Endothelial cell of umbilical vein (primary cell): ENCODE data around the gene GFOD1. TPM values are rescaled to one million over a fixed set of nuclear protein-coding genes. Genes with fewer than 3 reads are reported as not detected.

ENCODE experiments used
- BruUV-seq: library from RNA; stranded (reverse); fragments of 400-500 nt; replicated peaks from 2 replicates; lab custom pipeline; 2021; lab: Mats Ljungman, UMichigan
- CTCF ChIA-PET: fragments of 300-600, 350-600 bp; sonication (Branson Sonifier 250); formaldehyde crosslinking; loops from one replicate; lab custom pipeline; 2021; ENCODE audit warnings: antibody characterized with exemption, inconsistent platforms; lab: Charles Lee
- POLR2A ChIA-PET: fragments of 300-600, 350-600 bp; sonication (Branson Sonifier 250); formaldehyde crosslinking; loops from one replicate; lab custom pipeline; 2021; ENCODE audit warnings: antibody characterized with exemption, inconsistent platforms; lab: Charles Lee
- DNase-seq: peaks from one replicate; pipeline ENCODE4 v3.0.0-alpha.2; 2011; ENCODE audit warnings: low read depth, low spot score
- FAIRE-seq: peaks from 2 replicates; lab custom pipeline; 2011; peaks lifted over from hg19 to GRCh38; lab: Jason Lieb, UNC
- H2AFZ ChIP-seq: 2 replicates; pipeline ENCODE4 v1.6.0; 2012; ENCODE audit warnings: low read depth, low read length, control low read depth, inconsistent platforms
- H3K27ac ChIP-seq: 2 replicates; pipeline ENCODE4 v1.5.1; 2011; ENCODE audit warnings: low read depth, mild to moderate bottlenecking, control low read depth, low read length, moderate library complexity; ENCODE audit not compliant: insufficient read depth
- H3K27me3 ChIP-seq, 2 experiments: 2 replicates each; pipeline versions ENCODE4 v1.6.0 to v1.6.1; 2011; ENCODE audit warnings: low read length in 2 of 2, mixed read lengths in 1 of 2; ENCODE audit not compliant: control insufficient read depth in 2 of 2, insufficient read depth in 2 of 2
- H3K36me3 ChIP-seq, 2 experiments: 2 replicates in 1 of 2; 3 replicates in 1 of 2; pipeline ENCODE4 v1.5.1; 2011; ENCODE audit warnings: low read length in 2 of 2, mild to moderate bottlenecking in 1 of 2, moderate library complexity in 1 of 2; ENCODE audit not compliant: control insufficient read depth in 2 of 2, insufficient read depth in 2 of 2; ENCODE audit errors: extremely low read depth in 1 of 2
- H3K4me1 ChIP-seq: 3 replicates; pipeline ENCODE4 v1.5.1; 2011; ENCODE audit warnings: mild to moderate bottlenecking, low read length; ENCODE audit not compliant: control insufficient read depth, insufficient read depth; ENCODE audit errors: extremely low read depth
- H3K4me2 ChIP-seq: 2 replicates; pipeline ENCODE4 v1.6.1; 2011; ENCODE audit warnings: low read length, control low read depth, mixed read lengths; ENCODE audit not compliant: insufficient read depth
- H3K4me3 ChIP-seq, 3 experiments: fragments of 200-600 bp in 1 of 3; sonication (generic), shearing (Covaris generic) in 1 of 3; replicated peaks in 1 of 3; 2 replicates each; pipeline ENCODE4 v1.5.1; 2011 to 2016; ENCODE audit warnings: control low read depth in 3 of 3, low read length in 3 of 3, mild to moderate bottlenecking in 2 of 3, inconsistent platforms in 1 of 3, low read depth in 1 of 3, moderate library complexity in 1 of 3; ENCODE audit not compliant: insufficient read depth in 1 of 3
- H3K79me2 ChIP-seq: 2 replicates; pipeline ENCODE4 v1.6.0; 2012; ENCODE audit warnings: low read length, inconsistent platforms; ENCODE audit not compliant: control insufficient read depth, insufficient read depth
- H3K9ac ChIP-seq: replicated peaks from 2 replicates; pipeline ENCODE3; 2011; ENCODE audit warnings: low read length, control low read depth; ENCODE audit not compliant: insufficient read depth; ENCODE audit errors: extremely low read depth
- H3K9me1 ChIP-seq: replicated peaks from 3 replicates; pipeline ENCODE4 v1.6.0; 2011; ENCODE audit warnings: mild to moderate bottlenecking, low read length; ENCODE audit not compliant: control insufficient read depth, insufficient read depth; ENCODE audit errors: extremely low read depth
- H3K9me3 ChIP-seq: replicated peaks from 2 replicates; pipeline ENCODE4 v1.5.1; 2012; ENCODE audit warnings: low read length, inconsistent platforms; ENCODE audit not compliant: control insufficient read depth, insufficient read depth
- H4K20me1 ChIP-seq: replicated peaks from 2 replicates; pipeline ENCODE3; 2011; ENCODE audit warnings: mild to moderate bottlenecking, low read length; ENCODE audit not compliant: control insufficient read depth, insufficient read depth; ENCODE audit errors: extremely low read depth
- CTCF ChIP-seq, 2 donors: IDR thresholded peaks; 1 replicate in 1 of 2; 2 replicates in 1 of 2; pipeline ENCODE4 v1.5.1; 2011; ENCODE audit warnings: low read length in 2 of 2, mild to moderate bottlenecking in 2 of 2, moderate library complexity in 2 of 2, control low read depth in 1 of 2, inconsistent platforms in 1 of 2, low read depth in 1 of 2; ENCODE audit not compliant: insufficient read depth in 1 of 2; ENCODE audit errors: extremely low read depth in 1 of 2
- EZH2 ChIP-seq: IDR thresholded peaks from 2 replicates; pipeline ENCODE4 v1.6.1; 2012; ENCODE audit warnings: borderline replicate concordance, low read depth, mild to moderate bottlenecking, moderate library complexity, low read length, inconsistent platforms; ENCODE audit not compliant: severe bottlenecking
- FOS ChIP-seq: IDR thresholded peaks from 2 replicates; pipeline ENCODE4 v1.6.1; 2011; ENCODE audit warnings: mild to moderate bottlenecking, low read length, moderate library complexity, borderline replicate concordance; ENCODE audit not compliant: insufficient read depth
- GATA2 ChIP-seq: IDR thresholded peaks from 2 replicates; pipeline ENCODE4 v1.7.0; 2011; ENCODE audit warnings: low read depth, mild to moderate bottlenecking, moderate library complexity, mixed read lengths, low read length; ENCODE audit not compliant: insufficient read length, insufficient read depth
- JUN ChIP-seq: IDR thresholded peaks from 2 replicates; pipeline ENCODE4 v1.6.1; 2011; ENCODE audit warnings: borderline replicate concordance, low read depth; ENCODE audit not compliant: insufficient read length, insufficient read depth
- MAX ChIP-seq: IDR thresholded peaks from 2 replicates; pipeline ENCODE4 v1.6.1; 2011; ENCODE audit not compliant: insufficient read depth, insufficient read length
- MYC ChIP-seq: IDR thresholded peaks from one replicate; pipeline ENCODE4 v1.6.1; 2011; ENCODE audit warnings: mild to moderate bottlenecking, low read depth, low read length
- POLR2A ChIP-seq: IDR thresholded peaks from 2 replicates; pipeline ENCODE4 v1.6.1; 2012; ENCODE audit warnings: low read depth, mild to moderate bottlenecking, control low read depth, low read length
- POLR2AphosphoS5 ChIP-seq: IDR thresholded peaks from 2 replicates; pipeline ENCODE4 v1.6.1; 2012; ENCODE audit warnings: low read depth, mild to moderate bottlenecking, control low read depth, low read length, moderate library complexity; ENCODE audit not compliant: insufficient read depth
- dilution Hi-C: fragments of 300-500 bp; cut with MboI; formaldehyde crosslinking; loops from one replicate; pipeline ENCODE4 v1.15.0; 2019; ENCODE audit warnings: low sequenced_read_pairs; ENCODE audit not compliant: extremely low pct_ligation_motif_present
- intact Hi-C: fragments of 100-400 bp; cut with micrococcal nuclease; formaldehyde crosslinking; loops from one replicate; pipeline ENCODE4 v1.10.0; 2022
- polyA plus RNA-seq, 4 experiments: library from polyadenylated mRNA; depleted of rRNA in 3 of 4; stranded (reverse) in 3 of 4; unstranded in 1 of 4; fragments of >200 nt; gene quantifications; 2 replicates each; pipeline versions ENCODE4 v1.2.1 to v1.2.3, GENCODE V29; 2011 to 2012; ENCODE audit warnings: missing spikeins in 1 of 4
- total RNA-seq: library from RNA; stranded (reverse); gene quantifications from 2 replicates; pipeline ENCODE4 v1.2.3, GENCODE V29; 2021

GFOD1 gene
- total and polyA plus RNA-seq, 2 donors (not counting 3 experiments of a cell fraction or from before 2014, with no cell fraction given): 12.1 to 24.1 TPM

GRCh38 chr6:13362412-13362811 is 125.0 kb downstream of the GFOD1 start:
- no peak for FAIRE-seq
- intact Hi-C loops: no loop called here
- no peak for DNase-seq

More at GRCh38 chr6:13362412-13362811, 125.0 kb downstream of the GFOD1 start:
- CTCF ChIA-PET: no interaction called here
- Histone ChIP-seq H3K4me2 (no peak overlapping the region), H2AFZ (no peak overlapping the region), H3K9ac (no peak overlapping the region), H3K27me3 (no peaks in the 10 kb centered on the region), H3K36me3 (peaks cover 0 to 19% of the 10 kb centered on the region in 2 experiments), H3K27ac (no peak overlapping the region), H3K4me1 (peaks cover 9% of the 10 kb centered on the region), H3K4me3 (no peak overlapping the region), H3K9me1 (no peaks in the 10 kb centered on the region), H4K20me1 (no peaks in the 10 kb centered on the region), H3K79me2 (no peaks in the 10 kb centered on the region), H3K9me3 (no peaks in the 10 kb centered on the region)
- no TSS peak for BruUV-seq
- POLR2A ChIA-PET: no interaction called here
- TF ChIP-seq EZH2: no peak
- no peak for TF ChIP-seq CTCF (IDR thresholded peaks at IDR 0.05; ENCODE audit: extremely low read depth in 1 of 2, insufficient read depth in 1 of 2, low read depth in 1 of 2, low read length in 2 of 2)
- no peak for TF ChIP-seq JUN
- no peak for TF ChIP-seq FOS
- TF ChIP-seq POLR2A: no peak
- TF ChIP-seq MYC: no peak
- TF ChIP-seq POLR2AphosphoS5: no peak
- no peak for TF ChIP-seq MAX
- TF ChIP-seq GATA2: no peak
- dilution Hi-C loops: no loop called here
